Measurements from ENCODE around the gene RGS6.

RGS6 gene

DNA sequence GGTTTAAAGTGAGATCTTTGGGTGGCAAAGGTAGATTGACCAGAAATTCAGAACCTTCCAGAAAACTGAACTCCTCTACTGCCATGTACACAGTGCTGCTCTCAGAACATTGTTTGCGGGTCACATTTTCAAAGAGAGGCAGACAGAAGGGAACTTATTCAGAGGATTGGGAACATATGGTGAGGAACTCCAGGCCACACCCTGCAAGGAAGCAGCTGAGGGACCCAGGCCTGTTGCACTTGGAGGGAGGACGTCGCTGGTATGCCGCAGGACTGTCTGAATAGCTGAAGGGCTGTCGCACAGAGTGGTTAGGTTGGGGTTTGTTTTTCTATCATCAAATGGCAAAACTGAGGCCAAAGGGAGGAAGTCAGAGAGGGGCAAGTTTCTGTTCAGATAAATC, 520.5 kb downstream of the RGS6 start:
- DNase-seq (ENCODE audit: low spot score): no peak

DNA sequence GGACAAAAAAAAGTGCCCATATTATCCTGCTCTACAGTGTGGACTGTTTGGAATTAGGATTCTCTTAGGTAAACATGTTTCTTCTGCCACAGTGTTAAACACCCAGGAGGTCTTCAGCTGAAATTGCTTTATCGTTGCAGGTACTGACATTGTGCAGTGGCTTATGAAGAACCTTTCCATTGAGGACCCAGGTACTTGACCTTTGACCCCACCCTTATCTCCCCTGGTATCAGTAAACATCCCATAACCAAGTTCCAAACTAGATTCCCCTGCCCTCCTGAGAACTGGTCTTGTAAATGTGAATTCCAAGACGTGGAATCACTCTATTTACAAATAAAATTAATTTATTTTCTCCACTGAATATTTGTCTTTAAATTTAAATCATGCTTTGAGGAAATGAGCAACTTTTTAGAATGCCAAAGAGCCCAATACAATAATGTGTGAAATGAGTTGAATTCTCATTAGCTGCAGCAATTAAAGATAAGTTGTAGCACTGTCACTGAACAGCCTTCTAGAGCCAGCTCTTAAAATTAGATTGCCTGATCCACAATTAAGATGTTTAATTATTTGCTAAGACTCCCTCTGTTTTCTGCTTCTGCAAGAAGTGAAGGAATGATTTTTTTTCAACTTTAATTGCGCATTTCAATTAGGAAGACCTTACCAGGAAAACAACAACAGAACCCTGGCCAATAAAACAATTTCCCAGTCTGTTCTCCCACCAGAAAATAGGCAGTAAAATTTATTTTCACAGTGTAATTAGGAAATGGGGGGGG, 522.3 kb downstream of the RGS6 start:
- DNase-seq (ENCODE audit: low spot score): no peak

DNA sequence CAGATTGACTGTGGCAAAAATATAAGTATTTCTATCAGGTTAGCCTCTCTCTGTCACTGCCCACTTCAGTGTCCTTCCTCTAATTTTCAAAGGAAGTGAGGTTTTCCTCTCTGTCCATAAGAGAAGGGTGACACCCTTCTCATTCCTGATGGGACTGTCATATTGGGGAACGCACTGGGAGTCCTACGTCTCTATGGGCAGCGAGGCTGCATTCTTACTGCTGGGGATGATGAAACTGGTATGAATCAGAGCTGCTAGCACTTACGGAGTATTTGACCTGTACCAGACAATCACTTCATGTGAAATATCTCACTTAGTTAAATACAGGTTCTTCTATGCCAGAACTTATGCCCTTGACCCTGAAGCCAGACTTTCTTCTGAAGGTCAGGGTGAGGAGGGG, 525.4 kb downstream of the RGS6 start:
- peak; percentile 40 for DNase-seq (ENCODE audit: low spot score)

DNA sequence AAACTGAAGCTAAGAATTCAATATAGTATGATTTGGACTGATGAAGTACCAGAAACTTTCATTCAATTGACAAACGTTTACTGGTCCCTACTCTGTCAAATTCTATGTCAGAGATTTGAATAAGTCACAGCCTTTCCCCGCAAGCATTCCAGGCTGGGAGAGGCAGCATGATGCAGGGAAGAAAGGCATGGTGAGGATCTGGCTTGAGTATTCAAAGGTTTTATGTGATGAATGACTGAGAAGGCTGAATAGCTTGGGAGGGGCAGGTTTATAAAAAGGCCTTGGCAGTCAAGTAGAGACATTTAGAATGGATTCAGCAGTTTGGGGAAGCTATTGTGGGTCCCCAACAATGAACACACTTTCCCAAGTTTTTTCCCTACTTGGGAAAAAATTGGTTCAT, 529.8 kb downstream of the RGS6 start:
- DNase-seq (ENCODE audit: low spot score): no peak

DNA sequence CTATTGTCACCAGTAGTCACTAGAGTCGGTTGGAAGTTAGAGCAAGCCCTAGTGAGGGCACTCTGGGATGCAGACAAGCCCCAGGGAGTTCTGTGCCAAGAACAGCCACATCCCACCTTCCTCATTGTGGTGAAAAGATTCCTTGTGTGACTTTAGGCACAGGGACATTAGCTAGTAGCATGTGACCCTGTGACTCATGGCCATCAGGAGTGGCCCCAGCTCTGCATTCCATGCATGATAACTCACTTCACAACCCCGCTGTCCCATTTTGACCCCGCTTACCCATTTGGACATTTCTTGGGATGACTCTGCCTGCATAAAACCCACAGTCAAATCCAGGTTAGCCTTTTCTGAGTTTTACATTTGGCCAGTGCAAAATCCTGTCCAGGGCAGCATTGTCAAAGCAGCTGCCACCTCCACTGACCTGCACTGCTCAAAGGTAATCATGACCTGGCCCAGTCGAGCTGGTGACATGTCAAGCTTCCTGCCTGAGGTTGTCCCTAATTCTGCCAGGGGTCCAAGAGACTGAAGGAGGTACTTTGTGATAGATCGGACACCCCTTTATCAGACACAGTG, 531.1 kb downstream of the RGS6 start:
- DNase-seq (ENCODE audit: low spot score): peak; percentile 82

DNA sequence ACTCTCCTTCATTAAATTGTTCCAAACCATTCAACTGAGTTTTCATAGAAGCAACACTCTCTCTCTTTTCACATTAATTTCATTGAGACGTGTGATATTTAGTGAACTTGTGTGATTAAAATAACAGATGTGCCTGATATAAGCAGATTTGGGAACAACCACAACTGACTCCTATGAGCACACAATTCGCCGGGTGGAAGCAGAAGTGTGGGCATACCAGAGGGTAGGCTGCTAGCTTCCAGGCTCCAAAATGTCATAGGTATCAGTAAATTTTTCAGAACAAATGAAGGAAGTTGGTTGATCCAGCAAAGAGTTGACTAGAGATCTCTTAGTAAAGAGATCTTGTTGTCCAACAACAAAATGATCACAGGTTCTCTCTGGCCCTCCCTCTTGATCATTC, 532.0 kb downstream of the RGS6 start:
- no peak for DNase-seq (ENCODE audit: low spot score)

DNA sequence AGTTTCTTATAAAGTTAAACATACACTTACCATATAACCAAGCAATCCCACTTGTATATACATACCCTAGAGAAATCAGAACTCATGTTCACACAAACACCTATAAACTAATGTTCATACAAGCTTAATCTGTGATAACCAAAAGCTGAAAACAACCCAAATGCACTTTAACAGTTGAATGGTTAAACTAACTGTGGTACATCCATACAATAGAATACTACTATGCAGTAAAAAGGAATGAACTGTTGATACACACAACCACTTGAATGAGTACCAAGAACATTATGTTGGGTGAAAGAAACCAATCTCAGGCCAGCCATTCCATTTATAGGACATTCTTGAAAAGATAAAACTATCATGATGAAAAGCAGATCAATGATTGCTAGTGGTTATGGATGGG, 534.1 kb downstream of the RGS6 start:
- DNase-seq (ENCODE audit: low spot score): no peak

DNA sequence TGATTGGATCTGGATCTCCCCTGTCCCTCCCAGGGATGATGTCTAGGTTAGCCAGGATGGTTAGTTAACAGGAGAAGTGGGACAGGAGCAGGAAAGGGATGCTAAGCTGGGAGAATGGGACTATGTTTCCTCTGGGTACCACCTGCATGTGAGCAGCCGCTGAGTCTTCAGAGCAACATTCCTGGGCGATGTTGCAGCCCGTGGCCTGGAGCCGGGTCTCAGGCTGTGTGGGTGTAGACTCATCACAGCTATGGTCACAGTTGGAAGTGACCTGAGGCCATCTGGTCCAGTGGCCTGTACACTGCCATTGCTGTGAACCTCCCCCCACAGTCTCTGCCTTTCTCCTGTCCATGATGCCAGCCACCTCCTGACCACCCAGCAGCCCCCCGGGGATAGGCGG, 539.1 kb downstream of the RGS6 start:
- DNase-seq (ENCODE audit: low spot score): peak; percentile 28

DNA sequence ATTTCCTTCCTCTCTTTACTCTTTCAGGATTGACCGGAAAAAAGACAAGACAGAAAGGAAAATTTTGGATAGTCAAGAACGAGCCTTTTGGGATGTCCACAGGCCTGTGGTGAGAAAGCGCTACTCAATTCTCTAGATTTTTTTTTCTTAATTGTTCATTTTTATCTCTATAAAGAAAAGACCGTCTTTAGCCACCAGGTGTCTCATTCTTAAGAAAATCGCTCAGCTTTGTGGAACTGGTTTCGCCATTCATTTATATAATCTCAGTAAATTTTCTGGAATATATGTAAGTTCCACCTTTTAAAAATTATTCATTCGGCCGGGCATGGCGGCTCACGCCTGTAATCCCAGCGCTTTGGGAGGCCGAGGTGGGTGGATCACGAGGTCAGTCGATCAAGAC, 540.6 kb downstream of the RGS6 start:
- no peak for DNase-seq (ENCODE audit: low spot score)

DNA sequence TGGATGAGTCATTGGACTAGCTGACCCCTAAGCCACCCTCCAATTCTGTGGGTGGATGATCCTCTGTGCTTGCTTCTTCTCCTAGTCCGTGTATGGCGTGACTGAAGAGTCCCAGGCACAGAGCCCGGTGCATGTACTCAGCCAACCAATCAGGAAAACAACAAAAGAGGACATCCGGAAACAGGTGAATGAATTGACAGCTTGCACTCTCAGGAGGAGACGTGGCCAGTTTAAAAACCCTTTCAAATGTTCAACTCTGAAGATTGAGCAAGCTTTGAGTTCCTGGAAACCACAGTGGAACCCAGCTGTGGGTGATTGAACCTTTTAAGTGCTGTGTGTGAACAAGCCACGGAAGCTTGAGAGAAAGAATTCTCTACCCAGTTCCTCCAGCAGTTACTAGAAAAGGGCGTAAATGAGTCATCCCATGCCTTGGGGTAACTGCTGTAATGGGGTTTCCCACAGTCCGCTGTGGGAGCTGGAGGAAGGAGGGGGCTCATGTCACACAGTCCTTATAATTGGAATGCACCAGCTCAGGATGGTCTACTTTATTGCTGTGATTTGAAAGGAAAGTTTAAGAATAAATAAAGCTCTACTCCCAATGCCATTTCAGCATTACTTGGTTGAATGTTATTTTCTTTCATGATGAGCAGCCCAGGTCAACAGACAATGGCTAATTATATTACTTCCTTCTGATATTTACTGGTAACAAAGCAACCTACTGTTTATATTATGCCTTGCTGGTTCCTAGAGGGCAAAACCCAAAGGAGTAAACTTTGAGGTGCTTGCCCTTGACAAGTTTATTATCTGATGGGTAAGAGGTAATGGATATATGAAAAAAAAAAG, 544.6 kb downstream of the RGS6 start:
- DNase-seq (ENCODE audit: low spot score): peak; percentile 83

DNA sequence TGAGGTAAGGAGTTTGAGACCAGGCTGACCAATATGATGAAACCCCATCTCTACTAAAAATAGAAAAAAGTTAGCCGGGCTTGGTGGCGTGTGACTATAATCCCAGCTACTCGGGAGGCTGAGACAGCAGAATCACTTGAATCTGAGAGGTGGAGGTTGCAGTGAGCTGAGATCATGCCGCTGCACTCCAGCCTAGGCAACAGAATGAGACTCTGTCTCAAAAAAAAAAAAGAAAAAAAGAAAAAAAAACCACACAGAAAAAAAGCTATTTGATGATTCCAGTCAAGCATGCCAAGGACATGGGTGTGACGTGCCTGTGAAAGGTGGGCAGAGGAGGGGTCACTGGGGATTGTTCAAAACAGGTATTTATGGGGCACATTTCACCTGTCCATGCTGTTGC, 545.3 kb downstream of the RGS6 start:
- DNase-seq (ENCODE audit: low spot score): peak; percentile 17

DNA sequence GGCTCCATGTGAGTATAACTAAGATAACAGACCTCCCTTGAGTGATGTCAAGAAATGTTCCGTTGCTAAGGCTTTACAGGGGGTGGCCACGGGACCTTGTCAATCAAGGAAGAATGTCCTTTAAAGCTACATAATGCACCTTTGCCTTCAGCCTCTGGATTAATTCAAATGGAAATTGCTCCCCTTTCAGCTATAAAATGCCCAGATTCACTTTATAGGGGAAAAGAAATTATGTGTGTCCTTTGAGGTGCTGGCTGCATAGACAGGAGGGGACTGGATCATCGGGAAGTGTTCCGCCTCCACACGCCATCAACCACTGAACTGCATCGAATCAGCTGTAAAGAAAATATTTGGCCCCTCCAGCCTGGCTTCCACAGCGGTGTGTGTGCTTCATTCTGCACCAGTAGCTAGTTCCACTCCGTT, 546.3 kb downstream of the RGS6 start:
- peak; percentile 70 for DNase-seq (ENCODE audit: low spot score)

DNA sequence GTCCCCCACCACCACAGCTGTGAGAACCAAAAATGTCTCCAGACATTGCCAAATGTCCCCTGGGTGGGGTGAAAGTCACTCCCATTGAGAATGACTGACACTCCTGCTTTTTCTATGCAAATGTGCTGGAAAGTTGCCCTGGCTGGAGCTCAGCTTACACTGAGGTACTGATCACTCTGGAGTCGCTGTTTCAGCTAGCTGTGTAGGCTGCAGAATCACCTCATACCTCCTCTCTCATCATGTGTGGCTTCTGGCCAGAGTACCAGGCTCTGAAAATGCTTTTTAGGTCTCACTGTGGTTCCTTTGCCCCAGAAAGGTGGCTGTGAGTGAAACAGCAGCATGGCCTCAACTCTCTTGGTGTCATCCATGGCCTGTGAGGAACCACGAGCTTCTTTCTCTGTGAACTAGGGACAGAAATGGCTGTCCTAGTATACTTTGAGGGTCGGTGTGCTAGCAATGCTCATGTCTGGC, 547.3 kb downstream of the RGS6 start:
- DNase-seq (ENCODE audit: low spot score): peak; percentile 40

DNA sequence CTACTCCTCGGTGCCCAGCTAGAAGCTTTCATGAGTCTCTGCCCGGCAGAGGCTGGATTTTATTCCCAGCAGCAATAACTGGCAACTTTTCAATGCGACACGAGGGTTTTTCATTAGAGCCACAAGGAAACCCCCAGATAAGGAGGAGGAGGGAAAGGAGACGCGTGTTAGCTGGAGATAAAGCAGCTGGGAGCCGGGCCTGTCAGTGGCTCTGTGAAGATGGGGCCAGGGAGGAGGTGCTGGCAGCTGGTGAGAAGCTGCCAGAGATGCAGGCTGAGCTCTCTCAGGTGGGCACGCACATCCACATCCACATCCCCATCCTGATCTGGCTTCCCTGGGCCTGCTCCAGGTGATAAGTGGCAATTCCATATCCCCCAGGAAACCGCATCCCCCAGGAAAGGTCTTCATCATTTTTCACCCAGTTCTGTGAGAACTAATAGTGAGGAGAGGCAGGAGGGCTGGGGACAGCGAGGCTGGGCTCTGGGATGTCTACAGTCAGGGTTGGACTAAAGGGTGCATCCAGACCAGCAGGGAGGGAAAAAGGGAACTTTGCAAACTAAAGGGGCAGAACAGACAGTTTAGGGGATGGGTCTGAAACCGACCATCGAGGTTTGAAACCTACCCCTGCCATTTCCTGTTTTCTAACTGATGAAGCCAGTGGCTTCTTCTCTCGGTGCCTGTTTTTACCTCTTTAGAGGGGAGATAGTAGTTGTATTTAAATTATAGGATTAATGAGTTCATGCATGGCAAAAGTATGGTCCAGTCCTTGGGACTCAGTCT, 548.4 kb downstream of the RGS6 start:
- no peak for DNase-seq (ENCODE audit: low spot score)

DNA sequence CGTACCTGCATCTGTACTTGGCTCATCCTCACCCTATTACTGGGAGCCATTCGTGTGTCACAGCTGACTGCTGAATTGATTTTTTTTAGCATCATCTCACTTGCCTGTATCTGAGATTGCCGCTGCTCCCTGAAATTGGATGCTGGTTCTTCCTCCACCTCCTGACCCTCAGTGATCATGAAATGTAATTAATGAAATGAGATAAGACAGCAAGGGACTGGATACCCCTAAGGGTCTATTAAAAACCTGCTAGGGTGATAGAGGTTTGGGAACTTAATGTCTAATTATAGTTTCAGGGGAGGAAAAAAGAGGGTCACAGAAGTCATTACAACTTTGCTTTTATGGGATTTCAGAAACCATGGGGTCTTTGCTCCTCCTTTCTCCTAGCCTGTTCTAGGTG, 551.1 kb downstream of the RGS6 start:
- DNase-seq (ENCODE audit: low spot score): no peak

DNA sequence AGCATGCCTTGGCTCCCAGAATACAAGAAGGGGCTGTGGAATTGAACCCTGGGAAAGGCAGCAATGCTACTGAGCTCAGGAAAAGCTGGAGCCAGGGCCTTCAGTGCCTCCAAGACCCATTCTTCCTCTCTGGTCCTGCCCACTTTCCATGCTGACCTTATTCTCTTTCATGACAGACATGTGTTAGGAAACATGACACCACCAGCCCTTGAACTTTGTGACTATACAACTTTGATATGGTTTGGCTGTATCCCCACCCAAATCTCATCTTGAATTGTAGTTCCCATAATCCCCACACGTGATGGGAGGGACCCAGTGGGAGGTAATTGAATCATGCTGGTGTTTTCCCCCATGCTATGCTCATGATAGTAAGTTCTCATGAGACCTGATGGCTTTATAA, 553.5 kb downstream of the RGS6 start:
- DNase-seq (ENCODE audit: low spot score): no peak

DNA sequence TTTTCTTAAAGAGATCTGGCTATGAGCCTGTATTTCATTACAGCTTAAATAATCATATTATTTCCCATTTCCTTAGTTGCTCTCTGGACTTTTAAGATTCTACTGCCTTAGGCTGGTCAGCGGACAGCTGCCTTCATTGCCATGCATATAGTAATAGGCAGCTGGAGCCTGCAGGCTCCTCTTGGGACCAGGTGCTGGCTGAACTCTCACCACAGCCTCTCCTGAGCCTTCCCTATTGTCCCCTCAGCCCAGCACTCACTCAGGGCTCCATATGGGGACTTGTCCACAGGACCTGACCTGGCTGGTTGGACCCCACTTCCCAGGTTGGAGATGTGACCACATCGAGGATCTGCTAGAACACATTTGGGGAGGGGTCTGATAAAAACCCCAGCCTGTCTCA, 556.3 kb downstream of the RGS6 start:
- DNase-seq (ENCODE audit: low spot score): no peak

DNA sequence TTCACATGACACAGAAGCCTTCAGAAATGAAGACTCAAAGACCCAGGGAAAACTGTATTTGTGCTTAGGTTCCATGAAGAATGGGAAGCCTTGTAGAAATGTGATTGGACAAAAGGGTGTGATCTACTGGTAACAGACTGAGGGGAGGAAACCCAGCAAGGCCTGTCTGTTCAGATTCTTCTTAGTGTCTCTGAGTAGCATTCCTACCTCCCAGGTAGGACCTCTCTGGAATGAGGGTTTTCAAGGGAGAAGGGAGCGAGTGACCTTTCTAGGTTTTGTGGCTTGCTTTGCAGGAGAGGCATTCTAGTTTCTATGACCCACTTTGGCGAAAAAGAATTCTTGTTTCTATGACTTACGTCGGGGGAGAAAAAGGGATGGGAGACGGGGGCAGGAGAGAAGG, 560.0 kb downstream of the RGS6 start:
- DNase-seq (ENCODE audit: low spot score): no peak

DNA sequence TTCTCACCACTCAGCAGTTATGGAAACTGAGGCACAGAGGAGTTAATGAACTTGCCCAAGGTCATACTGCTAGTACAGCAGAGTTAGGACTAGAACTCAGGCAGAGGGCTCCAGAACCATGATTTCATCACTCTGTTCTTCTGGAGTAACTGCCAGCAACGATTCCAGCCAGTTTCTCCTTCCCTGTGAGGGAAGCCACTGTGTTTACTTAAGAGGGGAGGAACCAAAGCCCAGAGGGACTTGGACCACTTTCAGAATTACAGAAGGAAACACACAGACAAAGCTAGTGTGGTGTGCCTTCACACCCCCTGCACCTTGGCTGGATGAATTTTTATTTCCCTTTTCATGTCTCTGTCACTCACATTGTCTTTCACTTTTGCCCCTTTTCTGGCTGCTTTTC, 563.4 kb downstream of the RGS6 start:
- no peak for DNase-seq (ENCODE audit: low spot score)

DNA sequence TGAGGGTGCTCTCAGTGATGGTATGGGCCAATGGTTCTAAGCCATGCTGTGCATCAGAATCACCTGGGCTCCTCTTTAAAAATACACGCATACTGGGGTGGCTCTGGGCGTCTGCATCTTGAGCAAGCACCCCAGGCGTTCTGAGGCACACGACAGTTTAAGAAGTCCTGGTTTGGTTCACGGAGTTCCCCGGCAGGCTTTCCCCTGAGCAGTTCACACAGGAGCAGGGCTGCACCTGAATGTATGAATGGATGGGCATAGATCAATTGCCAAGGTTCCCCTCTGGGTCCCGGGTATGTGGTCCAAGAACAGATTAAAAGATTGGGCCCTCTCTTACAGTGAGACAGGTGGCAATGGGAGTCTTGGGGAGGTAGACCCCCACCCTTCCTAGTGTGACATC, 566.4 kb downstream of the RGS6 start:
- no peak for DNase-seq (ENCODE audit: low spot score)

DNA sequence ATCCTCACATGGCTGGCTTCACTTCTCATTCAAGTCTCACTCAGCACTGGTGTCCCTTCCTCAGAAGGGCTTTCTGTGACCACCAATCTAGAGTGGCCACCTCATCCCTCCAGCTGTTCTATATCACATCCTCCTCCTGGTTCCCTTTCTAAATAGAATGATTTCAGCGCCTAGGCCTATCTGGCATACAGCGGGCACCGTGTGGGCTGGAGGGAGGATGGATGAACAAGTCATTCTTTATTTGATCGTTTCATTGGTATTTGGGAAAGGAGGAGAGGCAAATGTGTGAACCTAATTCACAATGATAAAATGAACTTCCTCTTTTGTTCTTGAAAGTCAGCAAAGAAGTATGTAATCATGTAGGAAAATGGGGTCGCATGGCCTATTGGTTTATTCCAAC, 567.5 kb downstream of the RGS6 start:
- DNase-seq (ENCODE audit: low spot score): no peak

DNA sequence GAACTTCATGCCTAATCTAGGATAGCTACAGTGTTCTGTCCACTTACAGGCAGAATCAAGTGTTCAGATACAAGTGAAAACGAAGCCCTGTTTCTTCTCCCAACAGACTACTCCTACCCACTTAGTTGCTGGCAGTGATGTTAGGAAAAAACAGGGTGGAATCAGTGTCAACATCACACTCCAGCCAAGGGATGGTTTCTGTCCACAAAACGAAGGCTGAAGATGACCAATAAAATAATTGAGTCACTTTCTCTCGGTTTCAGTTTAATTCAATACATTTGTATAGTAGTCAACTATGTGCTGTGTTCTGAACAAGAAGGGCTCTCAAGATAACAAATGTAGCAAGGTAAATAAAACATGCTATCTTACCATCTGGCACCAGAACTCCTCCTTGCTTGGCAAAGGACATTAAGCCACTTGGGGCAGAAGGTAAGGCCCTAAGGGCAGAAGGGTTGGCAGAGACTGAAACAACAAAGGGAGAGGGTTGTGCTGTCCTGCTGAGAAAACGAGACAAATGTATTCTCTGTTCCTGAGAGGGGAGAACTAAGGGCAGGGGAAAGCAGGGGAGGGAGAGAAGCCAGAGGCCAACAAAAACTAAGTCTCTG, 568.1 kb downstream of the RGS6 start:
- DNase-seq (ENCODE audit: low spot score): no peak

All from kidney tubule cell (primary cell).